PC-3 (cell line): ENCODE data around the gene MBIP.

Experiments used
- EZH2 ChIP-seq: fragments of 300-600 bp; sonication (generic); IDR thresholded peaks from one replicate; pipeline ENCODE4 v1.6.1; 2017; ENCODE audit warnings: antibody characterized with exemption, mild to moderate bottlenecking, low read length; ENCODE audit not compliant: unreplicated experiment
- EZH2phosphoT487 ChIP-seq: fragments of 300-600 bp; sonication (generic); IDR thresholded peaks from 2 replicates; pipeline ENCODE4 v1.6.1; 2018; ENCODE audit warnings: mild to moderate bottlenecking, antibody characterized with exemption, low read length, borderline replicate concordance
- TF ChIP-seq, protein P1 (sequence below): fragments of 300-600 bp; sonication (generic); conservative IDR thresholded peaks from 2 replicates; pipeline ENCODE4 v1.5.1; 2017; ENCODE audit warnings: antibody characterized with exemption, low read depth, mild to moderate bottlenecking, low read length

DNA sequence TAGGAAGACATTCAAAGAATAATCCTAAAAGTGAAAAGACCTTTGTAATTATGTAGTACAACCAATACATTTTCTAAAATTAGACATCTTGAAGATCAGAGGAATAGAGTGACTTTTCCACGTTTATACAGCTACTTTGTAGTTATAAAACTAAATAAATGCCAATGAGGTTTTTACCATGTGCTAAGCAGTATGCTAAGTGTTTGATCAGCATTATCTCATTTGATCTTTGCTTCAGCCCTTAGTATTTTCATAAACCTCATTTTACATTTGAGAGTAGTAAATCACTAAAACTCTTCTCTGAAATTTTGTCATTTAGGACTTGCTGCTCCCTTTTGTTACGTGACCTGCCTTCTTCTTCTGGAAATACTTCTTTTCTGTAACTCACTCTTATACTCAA is 13.6 kb downstream of the MBIP start:
- TF ChIP-seq, protein P1, sequence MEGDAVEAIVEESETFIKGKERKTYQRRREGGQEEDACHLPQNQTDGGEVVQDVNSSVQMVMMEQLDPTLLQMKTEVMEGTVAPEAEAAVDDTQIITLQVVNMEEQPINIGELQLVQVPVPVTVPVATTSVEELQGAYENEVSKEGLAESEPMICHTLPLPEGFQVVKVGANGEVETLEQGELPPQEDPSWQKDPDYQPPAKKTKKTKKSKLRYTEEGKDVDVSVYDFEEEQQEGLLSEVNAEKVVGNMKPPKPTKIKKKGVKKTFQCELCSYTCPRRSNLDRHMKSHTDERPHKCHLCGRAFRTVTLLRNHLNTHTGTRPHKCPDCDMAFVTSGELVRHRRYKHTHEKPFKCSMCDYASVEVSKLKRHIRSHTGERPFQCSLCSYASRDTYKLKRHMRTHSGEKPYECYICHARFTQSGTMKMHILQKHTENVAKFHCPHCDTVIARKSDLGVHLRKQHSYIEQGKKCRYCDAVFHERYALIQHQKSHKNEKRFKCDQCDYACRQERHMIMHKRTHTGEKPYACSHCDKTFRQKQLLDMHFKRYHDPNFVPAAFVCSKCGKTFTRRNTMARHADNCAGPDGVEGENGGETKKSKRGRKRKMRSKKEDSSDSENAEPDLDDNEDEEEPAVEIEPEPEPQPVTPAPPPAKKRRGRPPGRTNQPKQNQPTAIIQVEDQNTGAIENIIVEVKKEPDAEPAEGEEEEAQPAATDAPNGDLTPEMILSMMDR = no peak
- TF ChIP-seq EZH2phosphoT487 (no peak), EZH2 (no peak)
